GM08714 (cell line): ENCODE data around the gene SYT13.

Experiments used
- H3K4me3 ChIP-seq: fragments of 200-500 bp; sonication (Bioruptor generic); 2 replicates; pipeline ENCODE4 v1.5.1; 2014; ENCODE audit warnings: mild to moderate bottlenecking, low read length, inconsistent platforms
- ZNF274 ChIP-seq: IDR thresholded peaks from 2 replicates; pipeline ENCODE4 v1.6.1; 2012; ENCODE audit warnings: mild to moderate bottlenecking, low read depth, low read length

SYT13 gene

GRCh38 chr11:45233804-45234170 is 52.4 kb downstream of the SYT13 start:
- TF ChIP-seq ZNF274, result no peak
- H3K4me3 ChIP-seq, result no peak overlapping the region

- no peak for TF ChIP-seq ZNF274
- H3K4me3 ChIP-seq, result no peak overlapping the region
These were observed 52.9 kb downstream of the SYT13 start for GRCh38 chr11:45233121-45233803.

- TF ChIP-seq ZNF274, result no peak
- H3K4me3 ChIP-seq, result no peak overlapping the region
These were observed 53.6 kb downstream of the SYT13 start for GRCh38 chr11:45232341-45233080.

GRCh38 chr11:45229401-45230020 is 56.6 kb downstream of the SYT13 start:
- H3K4me3 ChIP-seq, result no peak overlapping the region
- no peak for TF ChIP-seq ZNF274

GRCh38 chr11:45227836-45228235 is 58.3 kb downstream of the SYT13 start:
- no peak for TF ChIP-seq ZNF274
- H3K4me3 ChIP-seq, result no peak overlapping the region

GRCh38 chr11:45226901-45227300 is 59.2 kb downstream of the SYT13 start:
- no peak overlapping the region for H3K4me3 ChIP-seq
- TF ChIP-seq ZNF274, result no peak

- TF ChIP-seq ZNF274, result no peak
- no peak overlapping the region for H3K4me3 ChIP-seq
These were observed 59.9 kb downstream of the SYT13 start for GRCh38 chr11:45225961-45226871.

GRCh38 chr11:45225277-45225676 is 60.9 kb downstream of the SYT13 start:
- TF ChIP-seq ZNF274, result no peak

GRCh38 chr11:45224766-45225165 is 61.4 kb downstream of the SYT13 start:
- no peak overlapping the region for H3K4me3 ChIP-seq
- no peak for TF ChIP-seq ZNF274

More at GRCh38 chr11:45225277-45225676, 60.9 kb downstream of the SYT13 start:
- no peak overlapping the region for H3K4me3 ChIP-seq

GRCh38 chr11:45223496-45223895 is 62.6 kb downstream of the SYT13 start:
- TF ChIP-seq ZNF274, result no peak
- no peak overlapping the region for H3K4me3 ChIP-seq

GRCh38 chr11:45219411-45219810 is 66.7 kb downstream of the SYT13 start:
- no peak for TF ChIP-seq ZNF274
- H3K4me3 ChIP-seq, result no peak overlapping the region

- H3K4me3 ChIP-seq, result no peak overlapping the region
- no peak for TF ChIP-seq ZNF274
These were observed 67.4 kb downstream of the SYT13 start for GRCh38 chr11:45218705-45219104.

GRCh38 chr11:45217991-45218390 is 68.2 kb downstream of the SYT13 start:
- no peak for TF ChIP-seq ZNF274
- no peak overlapping the region for H3K4me3 ChIP-seq

GRCh38 chr11:45216901-45217300 is 69.2 kb downstream of the SYT13 start:
- no peak overlapping the region for H3K4me3 ChIP-seq
- no peak for TF ChIP-seq ZNF274
